ENCODE results near the gene MACROH2A2. TPM values are rescaled to one million over a fixed set of nuclear protein-coding genes. Genes with fewer than 3 reads are reported as not detected.

MACROH2A2 gene
- total and polyA plus RNA-seq, 2 donors (not counting 1 experiment from before 2014, with no cell fraction given), result not detected

- Histone ChIP-seq H3K9me3 (ENCODE audit: control extremely low read depth in 1 of 3, control insufficient read depth in 2 of 3, insufficient read depth in 1 of 3, low read length in 2 of 3) (peaks cover 0 to 2% (median 0%) of the 10 kb centered on the region in 3 donors), H3K4me3 (ENCODE audit: control extremely low read depth in 1 of 5, extremely low read depth in 1 of 5, insufficient read depth in 1 of 5, low read depth in 2 of 5, low read length in 4 of 5) (no peak overlapping the region), H3K27ac (ENCODE audit: low read length in 2 of 2) (no peak overlapping the region), H3K36me3 (replicated peaks in 1 of 2; ENCODE audit: control extremely low read depth in 1 of 2, control insufficient read depth in 1 of 2, extremely low read depth in 1 of 2, insufficient read depth in 2 of 2, low read length in 1 of 2) (peaks cover 1 to 3% of the 10 kb centered on the region in 2 experiments), H3K79me2 (ENCODE audit: control insufficient read depth, insufficient read depth, low read length) (no peaks in the 10 kb centered on the region), H3K27me3 (replicated peaks in 1 of 4; ENCODE audit: control extremely low read depth in 1 of 4, control insufficient read depth in 3 of 4, insufficient read depth in 4 of 4, low read length in 3 of 4) (no peaks in the 10 kb centered on the region), H3K9ac (ENCODE audit: low read length) (no peak overlapping the region), H2AFZ (ENCODE audit: insufficient read depth, low read depth, low read length, poor library complexity, severe bottlenecking) (no peak overlapping the region), H4K20me1 (ENCODE audit: control insufficient read depth, insufficient read depth, low read length, poor library complexity, severe bottlenecking) (no peaks in the 10 kb centered on the region), H3K4me2 (replicated peaks; ENCODE audit: low read depth, low read length, poor library complexity, severe bottlenecking) (no peak overlapping the region), H3K4me1 (ENCODE audit: control insufficient read depth in 2 of 2, insufficient read depth in 2 of 2, low read length in 2 of 2) (peaks cover 0 to 4% of the 10 kb centered on the region in 2 donors)
- Mint-ChIP-seq H3K4me3 (no peak overlapping the region), H3K4me1 (peaks cover 10% of the 10 kb centered on the region), H3K27me3 (no peaks in the 10 kb centered on the region), H3K27ac (no peak overlapping the region), H3K9me3 (ENCODE audit: insufficient read depth) (no peaks in the 10 kb centered on the region)
- ChIA-PET CTCF (no interaction called here), POLR2A (no interaction called here)
- WGBS (ENCODE audit: insufficient coverage), result 98% methylated on average over 4 of the region's 8 CpGs
- ATAC-seq (ENCODE audit: low read depth), result no peak
- TF ChIP-seq EZH2 (IDR thresholded peaks at IDR 0.05; ENCODE audit: borderline replicate concordance, insufficient read depth, low read depth, low read length, poor library complexity, severe bottlenecking) (no peak), CTCF (IDR thresholded peaks at IDR 0.05) (no peak)
- no peak for DNase-seq
- intact Hi-C loops (cut with micrococcal nuclease), result no loop called here
Observed at GRCh38 chr10:70112071-70112470, 59.4 kb downstream of the MACROH2A2 start.

GRCh38 chr10:70114902-70115301 lies 62.3 kb downstream of the MACROH2A2 start:
- Histone ChIP-seq H2AFZ (ENCODE audit: insufficient read depth, low read depth, low read length, poor library complexity, severe bottlenecking) (no peak overlapping the region), H3K27ac (ENCODE audit: low read length in 2 of 2) (no peak overlapping the region), H3K4me2 (replicated peaks; ENCODE audit: low read depth, low read length, poor library complexity, severe bottlenecking) (no peak overlapping the region), H3K9me3 (ENCODE audit: control extremely low read depth in 1 of 3, control insufficient read depth in 2 of 3, insufficient read depth in 1 of 3, low read length in 2 of 3) (no peaks in the 10 kb centered on the region), H3K9ac (ENCODE audit: low read length) (no peak overlapping the region), H3K4me3 (ENCODE audit: control extremely low read depth in 1 of 5, extremely low read depth in 1 of 5, insufficient read depth in 1 of 5, low read depth in 2 of 5, low read length in 4 of 5) (no peak overlapping the region), H3K79me2 (ENCODE audit: control insufficient read depth, insufficient read depth, low read length) (no peaks in the 10 kb centered on the region), H4K20me1 (ENCODE audit: control insufficient read depth, insufficient read depth, low read length, poor library complexity, severe bottlenecking) (no peaks in the 10 kb centered on the region), H3K36me3 (replicated peaks in 1 of 2; ENCODE audit: control extremely low read depth in 1 of 2, control insufficient read depth in 1 of 2, extremely low read depth in 1 of 2, insufficient read depth in 2 of 2, low read length in 1 of 2) (peaks cover 1 to 6% of the 10 kb centered on the region in 2 experiments), H3K4me1 (ENCODE audit: control insufficient read depth in 2 of 2, insufficient read depth in 2 of 2, low read length in 2 of 2) (peaks cover 0 to 4% of the 10 kb centered on the region in 2 donors), H3K27me3 (replicated peaks in 1 of 4; ENCODE audit: control extremely low read depth in 1 of 4, control insufficient read depth in 3 of 4, insufficient read depth in 4 of 4, low read length in 3 of 4) (no peaks in the 10 kb centered on the region)
- intact Hi-C loops (cut with micrococcal nuclease), result no loop called here
- Mint-ChIP-seq H3K27ac (no peak overlapping the region), H3K4me1 (peaks cover 6% of the 10 kb centered on the region), H3K4me3 (no peak overlapping the region), H3K27me3 (no peaks in the 10 kb centered on the region), H3K9me3 (ENCODE audit: insufficient read depth) (no peaks in the 10 kb centered on the region)
- TF ChIP-seq EZH2 (IDR thresholded peaks at IDR 0.05; ENCODE audit: borderline replicate concordance, insufficient read depth, low read depth, low read length, poor library complexity, severe bottlenecking) (no peak), CTCF (IDR thresholded peaks at IDR 0.05) (no peak)
- ChIA-PET POLR2A (interaction anchor here (1.9 kb wide), 1 partner anchor 31 kb away, joined by 8 read pairs; the partner anchor contains the start of gene TYSND1), CTCF (interaction anchor here (0.9 to 7.5 kb wide), 12 partner anchors 12 to 283 kb away, joined by 3 to 131 read pairs (median 4); partner anchors contain the start of genes SAR1A and TYSND1)
- 96% methylated on average over 15 of the region's 15 CpGs for WGBS (ENCODE audit: insufficient coverage)
- ATAC-seq (ENCODE audit: low read depth) (no peak), DNase-seq (no peak)
